Gastroesophageal sphincter (tissue), 4 donors: Measurements from ENCODE around the gene CAMSAP1. TPM values are rescaled to one million over a fixed set of nuclear protein-coding genes. Genes with fewer than 3 reads are reported as not detected.
"Not testable (repeated sequence)": the region's sequence is repeated elsewhere in the genome, so short reads cannot be mapped to it uniquely, and the experiment has no call there.

Experiments
- ATAC-seq: fragments of 150-250 bp; one replicate; pipeline ENCODE4 v1.9.1; 2016; ENCODE audit warnings: mild to moderate bottlenecking, moderate library complexity
- H3K27ac ChIP-seq, 4 donors: fragments of 200-600 bp; sonication (generic) in 3 of 4; 1 replicate in 3 of 4; 2 replicates in 1 of 4; pipeline ENCODE4 v1.5.1; 2016 to 2019
- H3K27me3 ChIP-seq: fragments of 200-600 bp; sonication (generic); one replicate; pipeline ENCODE4 v1.5.1; 2019
- H3K36me3 ChIP-seq, 2 donors: fragments of 200-600 bp; sonication (generic); one replicate each; pipeline ENCODE4 v1.5.1; 2019; ENCODE audit warnings: control low read depth in 1 of 2
- H3K4me1 ChIP-seq, 3 donors: fragments of 200-600 bp; sonication (generic); 1 replicate in 2 of 3; 2 replicates in 1 of 3; pipeline ENCODE4 v1.5.1; 2016 to 2019; ENCODE audit warnings: control low read depth in 2 of 3
- H3K4me3 ChIP-seq, 2 donors: fragments of 200-600 bp; sonication (generic); one replicate each; pipeline ENCODE4 v1.5.1; 2019; ENCODE audit warnings: mild to moderate bottlenecking in 1 of 2, moderate library complexity in 1 of 2
- H3K9me3 ChIP-seq, 3 donors: fragments of 200-600 bp; sonication (generic); one replicate each; pipeline ENCODE4 v1.5.1; 2017 to 2019; ENCODE audit warnings: control low read depth in 2 of 3
- EP300 ChIP-seq: sonication (generic); formaldehyde crosslinking; IDR thresholded peaks from one replicate; pipeline ENCODE4 v1.6.1; 2017; ENCODE audit warnings: antibody characterized with exemption, mild to moderate bottlenecking
- POLR2A ChIP-seq, 2 donors: fragments of 450-650 bp; IDR thresholded peaks; one replicate each; pipeline ENCODE4 v1.6.1; 2017; ENCODE audit warnings: antibody characterized with exemption in 2 of 2, mild to moderate bottlenecking in 2 of 2, moderate library complexity in 1 of 2
- POLR2AphosphoS5 ChIP-seq: sonication (generic); formaldehyde crosslinking; IDR thresholded peaks from one replicate; pipeline ENCODE4 v1.6.1; 2017; ENCODE audit warnings: antibody characterized with exemption
- WGBS, 2 donors: methylation state at CpG; one replicate each; pipeline ENCODE4 v1.1.5; 2018; ENCODE audit warnings: low coverage in 1 of 2; 5-methylcytosine and 5-hydroxymethylcytosine counted together
- total RNA-seq, 4 donors: library from RNA; depleted of rRNA; stranded (reverse); fragments of >200 nt; gene quantifications; one replicate each; pipeline ENCODE4 v1.1.0, GENCODE V29; 2016
- TF ChIP-seq, protein P1 (sequence below), 4 experiments: fragments of 200-600 bp in 2 of 4; fragments of 450-650 bp in 2 of 4; sonication (generic) in 1 of 4; IDR thresholded peaks; one replicate each; pipeline ENCODE4 v1.5.1; 2017 to 2019; ENCODE audit warnings: antibody characterized with exemption in 4 of 4, mild to moderate bottlenecking in 2 of 4, moderate library complexity in 2 of 4

Gene CAMSAP1
- total RNA-seq, 4 donors from 2014 or later, result 27.5 to 49.2 (median 28.2) TPM

DNA sequence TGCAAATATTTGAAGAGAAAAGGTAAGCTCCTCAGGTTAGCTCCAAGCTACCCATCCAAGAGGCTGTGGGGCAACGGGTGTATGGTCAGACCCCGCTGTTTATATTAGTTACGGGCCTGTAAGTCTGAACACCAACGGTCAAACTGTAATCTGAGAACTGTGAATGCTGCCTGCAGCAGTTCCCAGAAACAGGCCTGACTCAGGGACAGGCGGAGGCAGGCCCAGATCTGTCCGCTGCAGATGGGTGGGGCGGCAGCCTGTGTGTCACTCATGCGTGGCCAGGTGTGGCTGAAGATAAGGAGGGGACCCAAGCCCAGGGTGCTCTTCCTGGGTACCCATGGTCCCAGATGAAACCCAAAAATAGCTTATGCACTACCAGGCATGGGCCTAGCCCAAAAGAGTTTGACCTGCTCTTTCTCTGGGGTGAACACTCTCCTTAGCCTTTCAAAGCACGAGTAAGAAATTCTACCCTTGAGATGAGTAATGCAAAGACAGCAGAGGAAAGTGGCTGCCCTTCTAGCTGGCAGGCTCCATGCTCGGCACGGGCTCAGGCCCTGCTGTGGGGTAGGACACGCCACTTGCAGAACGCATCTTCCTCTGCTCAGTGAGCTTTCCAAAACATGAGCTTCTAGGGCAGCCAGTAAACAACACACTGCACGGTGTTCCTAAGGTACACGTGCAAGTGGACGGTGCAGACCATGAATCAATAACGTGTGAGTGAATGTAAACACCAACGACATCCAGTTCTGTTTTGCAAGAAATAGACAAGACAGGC lies 44.7 kb upstream of the CAMSAP1 start:
- H3K4me1 ChIP-seq, result peaks cover 0 to 4% (median 0%) of the 10 kb centered on the region in 3 donors
- no peak overlapping the region for H3K4me3 ChIP-seq
- TF ChIP-seq, protein P1, sequence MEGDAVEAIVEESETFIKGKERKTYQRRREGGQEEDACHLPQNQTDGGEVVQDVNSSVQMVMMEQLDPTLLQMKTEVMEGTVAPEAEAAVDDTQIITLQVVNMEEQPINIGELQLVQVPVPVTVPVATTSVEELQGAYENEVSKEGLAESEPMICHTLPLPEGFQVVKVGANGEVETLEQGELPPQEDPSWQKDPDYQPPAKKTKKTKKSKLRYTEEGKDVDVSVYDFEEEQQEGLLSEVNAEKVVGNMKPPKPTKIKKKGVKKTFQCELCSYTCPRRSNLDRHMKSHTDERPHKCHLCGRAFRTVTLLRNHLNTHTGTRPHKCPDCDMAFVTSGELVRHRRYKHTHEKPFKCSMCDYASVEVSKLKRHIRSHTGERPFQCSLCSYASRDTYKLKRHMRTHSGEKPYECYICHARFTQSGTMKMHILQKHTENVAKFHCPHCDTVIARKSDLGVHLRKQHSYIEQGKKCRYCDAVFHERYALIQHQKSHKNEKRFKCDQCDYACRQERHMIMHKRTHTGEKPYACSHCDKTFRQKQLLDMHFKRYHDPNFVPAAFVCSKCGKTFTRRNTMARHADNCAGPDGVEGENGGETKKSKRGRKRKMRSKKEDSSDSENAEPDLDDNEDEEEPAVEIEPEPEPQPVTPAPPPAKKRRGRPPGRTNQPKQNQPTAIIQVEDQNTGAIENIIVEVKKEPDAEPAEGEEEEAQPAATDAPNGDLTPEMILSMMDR (IDR thresholded peaks at IDR 0.05), result no peak
- TF ChIP-seq EP300 (no peak), POLR2A (IDR thresholded peaks at IDR 0.05) (no peak), POLR2AphosphoS5 (no peak)
- H3K9me3 ChIP-seq, result no peaks in the 10 kb centered on the region
- H3K27me3 ChIP-seq, result no peaks in the 10 kb centered on the region
- H3K36me3 ChIP-seq, result peaks cover 0 to 80% of the 10 kb centered on the region in 2 donors
- WGBS, 2 donors, result 57 to 60% methylated on average over 8 to 14 of the region's 18 CpGs
- no peak for ATAC-seq
- H3K27ac ChIP-seq, result no peak overlapping the region

DNA sequence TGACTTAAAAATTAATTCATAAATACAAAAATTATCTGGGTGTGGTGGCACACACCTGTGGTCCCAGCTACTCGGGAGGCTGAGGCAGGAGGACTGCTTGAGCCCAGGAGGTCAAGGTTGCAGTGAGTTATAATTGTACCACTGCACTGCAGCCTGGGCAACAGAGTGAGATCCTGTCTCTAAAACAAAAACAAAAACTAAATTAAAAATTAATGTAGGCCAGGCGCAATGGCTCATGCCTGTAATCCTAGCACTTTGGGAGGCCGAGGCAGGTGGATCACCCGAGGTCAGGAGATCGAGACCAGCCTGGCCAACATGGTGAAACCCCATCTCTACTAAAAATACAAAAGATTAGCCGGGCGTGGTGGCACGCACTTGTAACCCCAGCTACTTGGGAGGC lies 44.0 kb upstream of the CAMSAP1 start:
- H3K36me3 ChIP-seq, result peaks cover 0 to 87% of the 10 kb centered on the region in 2 donors
- not testable (repeated sequence) for H3K27ac ChIP-seq, H3K4me3 ChIP-seq, H3K27me3 ChIP-seq, H3K4me1 ChIP-seq, ATAC-seq, H3K9me3 ChIP-seq
- WGBS, 2 donors, result 94 to 95% methylated on average over 3 to 6 of the region's 8 CpGs

DNA sequence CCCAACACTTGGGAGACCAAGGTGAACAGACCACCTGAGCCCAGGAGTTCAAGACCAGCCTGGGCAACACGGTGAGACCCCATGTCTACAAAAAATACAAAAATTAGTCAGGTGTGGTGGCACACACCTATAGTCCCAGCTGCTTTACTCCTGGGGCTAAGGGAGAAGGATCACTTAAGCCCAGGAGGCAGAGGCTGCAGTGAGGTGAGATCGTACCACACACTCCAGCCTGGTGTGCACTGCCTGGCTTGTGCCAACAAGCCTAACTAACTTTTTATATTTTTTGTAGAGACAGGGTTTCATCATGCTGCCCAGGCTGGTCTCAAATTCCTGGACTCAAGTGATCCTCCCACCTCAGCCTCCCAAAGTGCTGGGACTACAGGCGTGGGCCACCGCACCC lies 43.5 kb upstream of the CAMSAP1 start:
- peaks cover 0 to 92% of the 10 kb centered on the region in 2 donors for H3K36me3 ChIP-seq
- H3K9me3 ChIP-seq, H3K27me3 ChIP-seq, ATAC-seq, H3K4me3 ChIP-seq, H3K27ac ChIP-seq, H3K4me1 ChIP-seq: not testable (repeated sequence)
- 80 to 100% methylated on average over 1 to 3 of the region's 4 CpGs for WGBS, 2 donors

DNA sequence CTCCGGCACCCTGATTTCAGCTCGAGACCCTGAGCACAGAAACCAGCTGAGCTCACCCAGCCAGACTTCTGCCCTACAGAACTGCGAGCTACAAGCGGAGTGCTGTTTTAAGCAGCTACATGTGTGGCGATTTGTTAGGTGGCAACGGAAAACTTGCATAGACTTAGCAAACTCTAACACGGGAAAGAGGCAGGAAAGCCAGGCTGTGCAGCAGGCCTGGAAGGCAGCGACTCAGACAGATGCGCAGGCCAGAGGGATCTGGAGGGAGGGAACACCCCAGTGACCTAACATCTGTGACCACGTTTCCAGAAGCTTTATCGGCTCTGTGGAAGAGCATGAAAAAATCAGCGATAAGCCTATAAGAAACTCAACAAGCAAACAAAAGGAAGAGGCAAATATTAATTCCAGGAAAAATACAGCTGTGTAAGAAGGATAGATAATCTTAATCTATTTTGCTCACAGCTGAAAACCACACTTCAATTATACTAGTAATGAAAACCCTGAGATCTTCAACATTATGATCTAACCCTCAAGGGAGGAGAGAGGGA lies 42.9 kb upstream of the CAMSAP1 start:
- H3K4me3 ChIP-seq, result no peak overlapping the region
- 76 to 88% methylated on average over 6 to 7 of the region's 12 CpGs for WGBS, 2 donors
- peaks cover 0 to 98% of the 10 kb centered on the region in 2 donors for H3K36me3 ChIP-seq
- H3K27ac ChIP-seq, result no peak overlapping the region
- no peak for ATAC-seq
- no peaks in the 10 kb centered on the region for H3K9me3 ChIP-seq
- no peaks in the 10 kb centered on the region for H3K4me1 ChIP-seq
- no peak for TF ChIP-seq POLR2AphosphoS5
- H3K27me3 ChIP-seq, result no peaks in the 10 kb centered on the region

DNA sequence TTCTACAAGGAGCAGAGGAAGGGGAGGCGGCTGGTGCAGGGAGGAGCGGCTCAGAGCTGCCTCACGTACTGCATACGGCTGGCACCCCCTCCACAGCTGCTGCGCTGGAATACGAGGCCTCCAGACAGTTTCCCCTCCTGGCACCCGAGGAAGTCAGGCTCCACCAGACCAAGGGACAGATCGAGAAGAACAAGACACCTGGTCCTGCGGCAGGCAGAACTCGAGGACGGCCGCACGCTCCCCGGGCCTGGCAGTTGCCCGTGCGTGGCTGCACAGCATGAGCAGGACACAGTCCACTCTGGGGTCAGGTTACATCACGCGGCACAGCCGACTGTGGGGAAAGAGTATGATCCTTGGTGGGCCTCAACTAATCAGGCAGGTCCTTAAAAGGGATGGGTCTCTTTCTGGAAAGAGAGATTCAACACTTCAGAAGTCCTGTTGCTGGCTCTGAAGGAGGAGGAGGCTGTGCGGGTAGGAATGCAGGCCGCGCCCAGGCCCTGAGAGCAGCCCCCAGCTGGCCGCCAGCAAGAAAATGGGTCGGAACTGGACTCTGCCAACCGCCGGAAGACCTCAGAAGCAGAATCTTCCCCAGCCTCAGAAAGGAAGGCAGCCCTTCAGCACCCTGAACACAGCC lies 42.3 kb upstream of the CAMSAP1 start:
- H3K36me3 ChIP-seq, result peaks cover 0 to 99% of the 10 kb centered on the region in 2 donors
- no peak overlapping the region for H3K27ac ChIP-seq
- no peak for ATAC-seq
- TF ChIP-seq POLR2A (IDR thresholded peaks at IDR 0.05) (no peak), POLR2AphosphoS5 (no peak), EP300 (no peak)
- TF ChIP-seq, protein P1 (IDR thresholded peaks at IDR 0.05), result no peak
- no peaks in the 10 kb centered on the region for H3K9me3 ChIP-seq
- H3K4me1 ChIP-seq, result no peaks in the 10 kb centered on the region
- 87 to 94% methylated on average over 6 to 15 of the region's 26 CpGs for WGBS, 2 donors
- no peak overlapping the region for H3K4me3 ChIP-seq
- H3K27me3 ChIP-seq, result no peaks in the 10 kb centered on the region

DNA sequence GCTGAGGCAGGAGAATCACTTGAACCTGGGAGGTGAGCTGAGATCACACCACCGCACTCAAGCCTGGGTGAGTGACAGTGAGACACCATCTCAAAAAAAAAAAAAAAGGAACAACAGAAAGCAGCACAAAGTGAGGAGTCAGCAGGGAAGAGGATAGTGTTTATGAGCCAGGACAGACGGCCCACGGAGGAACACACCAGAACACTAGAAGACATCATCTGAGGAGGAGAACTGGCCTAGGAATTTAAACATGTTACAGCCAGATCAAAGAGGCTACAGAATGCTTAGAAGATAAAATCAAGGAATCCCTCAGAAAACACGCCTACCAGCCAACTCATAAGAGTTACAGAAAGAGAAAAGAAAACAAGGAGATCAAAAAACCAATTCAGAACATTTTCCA lies 41.6 kb upstream of the CAMSAP1 start:
- Histone ChIP-seq H3K36me3 (peaks cover 0 to 99% of the 10 kb centered on the region in 2 donors), H3K9me3 (no peaks in the 10 kb centered on the region), H3K4me3 (no peak overlapping the region), H3K4me1 (no peaks in the 10 kb centered on the region), H3K27me3 (no peaks in the 10 kb centered on the region), H3K27ac (no peak overlapping the region)
- ATAC-seq, result no peak
- TF ChIP-seq EP300 (no peak), POLR2A (IDR thresholded peaks at IDR 0.05) (no peak), POLR2AphosphoS5 (no peak)
- TF ChIP-seq, protein P1 (IDR thresholded peaks at IDR 0.05), result no peak
- 69 to 100% methylated on average over 1 to 3 of the region's 4 CpGs for WGBS, 2 donors
